Stimulated activated naive CD4-positive, alpha-beta T cell (primary cell): Measurements from ENCODE around the gene MAP2.

Experiments used
- DNase-seq, 6 experiments: peaks; one replicate each; lab custom pipeline; 2025; lab: John Stamatoyannopoulos, UW

MAP2 gene

DNA sequence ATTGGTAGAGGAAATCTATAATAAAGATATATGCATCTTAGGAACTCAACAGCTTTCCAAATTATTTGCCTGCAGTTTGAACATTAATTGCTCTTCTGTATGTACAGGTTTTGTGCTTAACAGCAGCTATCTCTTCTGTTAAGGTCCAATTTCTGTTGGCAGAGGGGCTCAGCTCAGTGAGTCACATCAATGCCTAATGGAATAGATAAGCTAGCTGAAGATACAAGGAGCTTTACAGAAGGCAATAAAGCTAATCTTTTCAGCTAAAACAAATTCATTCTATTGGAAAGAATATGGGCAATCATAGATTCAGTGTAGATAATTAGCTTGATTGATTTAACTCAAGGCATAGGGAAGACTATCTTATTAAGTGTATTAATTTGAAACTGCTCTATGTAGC, 289.4 kb downstream of the MAP2 start:
- no peak for DNase-seq

DNA sequence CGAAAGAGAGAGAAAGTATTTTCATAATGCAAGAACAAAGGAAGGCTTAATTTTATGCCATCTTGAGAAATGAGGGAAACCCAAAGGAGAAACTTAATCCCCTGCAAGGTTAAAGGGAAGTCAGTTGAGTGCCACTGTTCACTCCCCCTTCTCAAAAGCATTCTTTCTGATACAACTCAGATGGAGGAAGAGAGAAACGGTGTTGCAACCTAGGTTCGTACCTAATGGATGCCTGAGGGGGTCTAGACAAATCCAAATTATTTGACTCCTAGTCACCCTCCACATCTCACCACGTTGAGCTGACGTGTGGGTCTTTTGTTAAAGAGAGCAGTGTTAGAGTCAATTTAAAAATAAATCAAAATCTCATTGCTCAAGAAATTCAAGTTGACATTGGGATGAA, 295.2 kb downstream of the MAP2 start:
- no peak for DNase-seq

DNA sequence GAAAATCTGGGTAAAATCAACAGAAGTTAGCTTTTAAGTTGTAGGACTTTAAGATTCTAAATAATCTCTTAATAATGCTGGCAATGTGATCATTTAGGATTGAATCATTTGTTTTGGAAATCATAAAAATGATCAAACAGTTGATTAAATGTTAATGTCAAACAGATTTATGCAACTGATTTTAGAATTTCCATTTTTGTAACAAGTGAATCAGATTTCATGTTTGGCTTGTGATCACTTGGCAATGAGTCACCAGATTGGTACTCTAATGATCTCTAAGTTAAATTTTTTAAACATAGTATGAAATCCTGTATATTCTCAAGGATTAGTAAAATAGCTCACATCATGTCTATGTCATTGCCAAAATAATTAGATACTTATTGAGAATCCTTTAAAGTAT, 297.6 kb downstream of the MAP2 start:
- DNase-seq, result no peak

GRCh38 chr2:209726311-209726710, 302.5 kb downstream of the MAP2 start:
- no peak for DNase-seq

DNA sequence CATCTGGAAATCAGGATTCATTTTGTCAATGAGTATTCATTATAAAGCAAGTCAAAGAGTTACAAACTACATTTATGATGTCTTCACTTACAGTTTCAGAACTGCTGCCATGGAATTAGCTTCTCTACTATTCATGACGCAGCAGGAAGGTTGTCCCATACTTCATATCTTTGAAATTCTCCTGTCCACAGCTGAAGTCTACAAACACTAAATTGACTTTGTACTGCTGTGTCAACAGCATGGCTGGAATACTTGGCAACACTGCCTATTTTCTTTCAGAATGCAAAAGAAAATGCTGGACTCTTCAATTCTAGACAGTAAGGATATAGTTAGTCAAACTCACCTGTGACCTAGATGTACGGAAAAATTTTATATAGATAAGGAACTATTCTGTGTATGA, 303.2 kb downstream of the MAP2 start:
- DNase-seq, result no peak

GRCh38 chr2:209734805-209735204, 311.0 kb downstream of the MAP2 start:
- no peak for DNase-seq

- DNase-seq, result no peak
Observed at GRCh38 chr2:209741953-209742352, 318.1 kb downstream of the MAP2 start.

- no peak for DNase-seq
Observed at GRCh38 chr2:209753020-209753419, 329.2 kb downstream of the MAP2 start.

GRCh38 chr2:209757163-209757562, 333.3 kb downstream of the MAP2 start:
- no peak for DNase-seq

DNA sequence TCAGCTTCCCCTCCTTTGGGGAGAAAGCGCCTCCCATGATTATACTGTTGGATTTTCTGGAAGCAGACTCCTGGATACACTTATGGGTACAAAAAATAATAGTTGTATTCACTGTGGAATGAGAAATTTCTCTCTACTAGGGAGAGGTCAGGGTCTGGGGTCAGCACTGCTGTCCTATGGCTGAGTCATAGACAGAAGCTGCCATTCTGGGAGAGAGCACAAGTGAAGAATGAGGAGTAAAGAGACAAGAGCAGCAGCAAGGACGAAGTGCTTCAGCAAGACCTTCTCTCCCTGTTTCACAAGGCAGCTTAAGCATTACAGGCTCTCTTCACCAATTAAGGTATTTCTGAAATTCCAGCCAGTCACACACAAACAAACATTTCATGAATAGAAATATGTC, 337.7 kb downstream of the MAP2 start:
- no peak for DNase-seq

DNA sequence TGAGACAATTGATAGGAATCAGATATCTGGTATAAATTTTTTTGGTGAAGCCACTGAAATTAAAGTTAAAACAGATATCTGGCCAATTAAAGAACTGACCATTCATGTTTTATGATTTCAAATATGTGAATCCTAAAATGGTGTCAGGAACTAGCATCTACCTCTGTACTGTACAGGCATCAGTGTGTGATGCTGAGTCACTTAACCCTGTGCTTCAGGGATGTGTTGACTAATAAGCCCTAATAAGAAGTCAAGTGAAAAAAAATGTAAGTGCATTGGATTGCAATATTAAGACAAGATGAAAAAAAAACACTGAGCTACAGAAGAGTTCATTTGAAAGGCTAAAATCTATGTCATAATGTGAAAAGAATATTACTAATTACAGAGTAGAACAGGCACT, 338.7 kb downstream of the MAP2 start:
- no peak for DNase-seq

DNA sequence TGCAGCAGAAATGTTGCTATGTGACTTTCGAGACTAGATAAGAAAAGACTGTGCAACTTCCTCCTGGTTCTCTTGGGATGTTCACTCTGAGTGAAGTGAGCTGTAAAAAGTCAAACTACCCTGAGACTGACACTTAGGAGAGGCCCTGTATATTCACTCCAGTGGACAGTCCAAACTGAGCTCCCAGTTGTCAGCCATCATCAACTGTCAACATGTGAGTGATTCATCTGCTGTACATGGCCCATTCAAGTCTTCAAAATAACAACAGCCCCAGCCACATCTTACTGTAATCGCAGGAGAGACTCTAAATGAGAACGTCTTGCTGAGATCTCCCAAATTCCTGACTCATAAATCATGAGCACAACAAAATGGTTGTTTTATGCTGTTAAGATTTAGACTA, 339.3 kb downstream of the MAP2 start:
- no peak for DNase-seq

- no peak for DNase-seq
Observed at GRCh38 chr2:209766613-209767012, 342.8 kb downstream of the MAP2 start.

DNA sequence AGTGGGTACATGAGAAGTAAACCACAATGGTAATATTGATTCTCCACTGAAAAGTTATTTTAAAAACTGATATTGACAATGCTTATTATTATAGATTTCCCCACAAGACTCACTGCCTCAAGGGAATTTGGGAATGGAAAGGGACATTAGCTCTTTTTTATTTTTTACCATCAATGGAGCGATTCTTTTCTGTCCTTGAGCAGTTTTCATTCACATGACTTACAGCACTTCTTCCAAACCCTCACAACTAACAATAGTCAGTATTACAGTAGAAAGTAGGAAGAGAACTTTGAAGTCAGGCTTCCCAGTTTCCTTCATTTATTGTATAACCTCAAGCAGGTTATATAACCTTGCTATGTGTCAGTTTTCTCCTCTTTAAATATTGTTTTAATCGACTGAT, 343.5 kb downstream of the MAP2 start:
- DNase-seq, result no peak

- no peak for DNase-seq
Observed at GRCh38 chr2:209768557-209768956, 344.7 kb downstream of the MAP2 start.

DNA sequence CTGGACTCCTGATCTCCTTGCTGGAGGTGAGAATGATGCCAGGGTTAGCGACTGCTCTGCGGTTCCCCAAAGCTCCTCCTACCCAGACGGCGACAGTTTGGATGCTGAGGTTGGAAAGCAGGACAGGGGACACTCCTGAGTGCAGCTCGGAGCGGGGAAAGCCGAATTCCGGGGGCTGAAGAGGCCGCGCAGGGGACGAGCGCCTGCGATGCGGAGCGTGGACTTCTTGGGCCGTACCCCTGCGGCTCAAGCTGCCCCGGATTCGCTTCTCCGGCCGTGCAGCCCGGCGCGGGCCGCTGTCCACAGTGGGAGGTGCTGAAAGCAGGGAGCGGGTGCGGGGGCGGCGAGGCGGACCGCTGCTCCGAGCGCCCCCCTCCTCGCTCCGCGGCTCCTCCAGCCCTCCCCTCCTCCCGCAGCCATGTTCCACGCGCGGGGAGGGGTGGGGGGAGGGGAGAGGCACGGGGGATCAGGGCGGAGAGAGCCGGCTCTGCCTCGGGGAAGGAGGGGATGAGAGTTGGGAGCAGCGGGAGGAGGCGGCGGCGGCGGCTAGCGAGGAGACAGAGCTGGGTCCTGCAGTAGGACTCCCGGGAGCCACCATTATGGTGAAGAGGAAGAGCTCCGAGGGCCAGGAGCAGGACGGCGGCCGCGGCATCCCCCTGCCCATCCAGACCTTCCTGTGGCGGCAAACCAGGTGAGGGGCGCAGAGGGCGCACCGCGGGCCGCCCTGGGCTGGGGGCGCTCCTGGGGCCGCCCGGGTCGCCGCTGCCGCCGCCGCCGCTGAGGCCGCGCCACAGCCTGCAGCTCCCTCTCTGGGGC, 347.8 kb downstream of the MAP2 start, which contains the start of gene UNC80:
Gene UNC80 (plus strand): TSS at position 359 of the 816 bp plus-strand sequence. CDS start 241 bp downstream, at position 600.
- no peak for DNase-seq

DNA sequence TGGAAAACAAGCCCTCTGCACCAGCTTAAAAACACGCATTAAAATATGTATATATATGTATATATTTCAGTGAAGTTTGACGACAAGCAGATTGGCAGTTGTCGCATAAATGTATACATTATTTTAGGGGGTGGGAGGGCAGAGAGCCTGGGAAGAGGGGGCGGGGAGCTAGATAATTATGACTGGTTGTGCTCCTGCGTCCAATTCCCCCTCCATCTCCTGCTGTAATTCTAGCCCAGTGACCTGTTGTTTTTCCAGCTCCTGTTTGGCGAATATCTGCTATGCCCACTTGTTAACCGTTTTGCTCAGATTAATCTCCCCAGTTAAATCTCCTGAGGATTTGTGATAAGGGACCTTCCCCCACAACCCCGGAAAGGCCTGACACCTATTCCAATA, 348.4 kb downstream of the MAP2 start:
- no peak for DNase-seq

DNA sequence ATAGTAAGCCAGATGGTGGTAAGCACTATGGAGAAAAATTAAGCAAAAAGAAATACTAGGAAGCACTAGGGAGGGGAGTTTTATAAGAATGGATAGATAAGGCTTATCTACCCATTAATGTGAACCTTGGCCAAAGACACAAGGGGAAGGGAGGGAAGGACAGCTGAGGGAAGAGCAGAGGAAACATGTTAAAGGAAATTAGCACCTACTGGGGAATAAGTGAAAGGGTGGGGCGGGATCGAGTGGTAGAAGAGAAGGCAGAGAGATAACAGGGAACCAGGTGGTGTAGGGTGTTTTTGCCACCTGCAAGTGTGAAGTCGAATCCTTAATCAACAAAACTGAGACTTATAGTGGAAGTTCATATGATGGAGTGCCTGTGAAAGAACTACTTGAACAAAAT, 349.5 kb downstream of the MAP2 start:
- DNase-seq, result no peak
